HUES64 (cell line): ENCODE measurements around the gene RELN.

Source experiments
- H3K27ac ChIP-seq: 2 replicates; pipeline ENCODE4 v1.7.0; 2013; ENCODE audit warnings: low read depth, low read length, inconsistent platforms
- H3K27me3 ChIP-seq: 2 replicates; pipeline ENCODE4 v1.6.1; 2013; ENCODE audit warnings: mild to moderate bottlenecking, low read length; ENCODE audit not compliant: insufficient read depth
- H3K36me3 ChIP-seq: 2 replicates; pipeline ENCODE4 v1.6.1; 2013; ENCODE audit warnings: mild to moderate bottlenecking, low read length; ENCODE audit not compliant: insufficient read depth
- H3K4me1 ChIP-seq: 2 replicates; pipeline ENCODE4 v1.6.1; 2013; ENCODE audit warnings: mild to moderate bottlenecking, low read length, moderate library complexity; ENCODE audit not compliant: insufficient read depth
- H3K4me3 ChIP-seq: 2 replicates; pipeline ENCODE4 v1.5.1; 2013; ENCODE audit warnings: mild to moderate bottlenecking, low read length, moderate library complexity
- H3K9ac ChIP-seq: 2 replicates; pipeline ENCODE4 v1.6.1; 2013; ENCODE audit warnings: mild to moderate bottlenecking, low read depth, low read length
- H3K9me3 ChIP-seq: 2 replicates; pipeline ENCODE4 v1.6.1; 2013; ENCODE audit warnings: low read depth, low read length; ENCODE audit not compliant: insufficient read depth
- WGBS: fragments of 150-250, 120-280 bp; methylation state at CpG from one replicate; pipeline ENCODE4 v1.1.7; 2013; ENCODE audit warnings: missing lambda C conversion rate; 5-methylcytosine and 5-hydroxymethylcytosine counted together

The RELN gene

GRCh38 chr7:103592187-103592586 lies 397.3 kb downstream of the RELN start:
- H3K27me3 ChIP-seq: no peaks in the 10 kb centered on the region
- 93% methylated on average over 1 of the region's 1 CpG for WGBS
- no peak overlapping the region for H3K27ac ChIP-seq
- no peak overlapping the region for H3K4me3 ChIP-seq
- no peak overlapping the region for H3K9ac ChIP-seq
- no peaks in the 10 kb centered on the region for H3K4me1 ChIP-seq
- H3K36me3 ChIP-seq: no peaks in the 10 kb centered on the region
- no peaks in the 10 kb centered on the region for H3K9me3 ChIP-seq

DNA sequence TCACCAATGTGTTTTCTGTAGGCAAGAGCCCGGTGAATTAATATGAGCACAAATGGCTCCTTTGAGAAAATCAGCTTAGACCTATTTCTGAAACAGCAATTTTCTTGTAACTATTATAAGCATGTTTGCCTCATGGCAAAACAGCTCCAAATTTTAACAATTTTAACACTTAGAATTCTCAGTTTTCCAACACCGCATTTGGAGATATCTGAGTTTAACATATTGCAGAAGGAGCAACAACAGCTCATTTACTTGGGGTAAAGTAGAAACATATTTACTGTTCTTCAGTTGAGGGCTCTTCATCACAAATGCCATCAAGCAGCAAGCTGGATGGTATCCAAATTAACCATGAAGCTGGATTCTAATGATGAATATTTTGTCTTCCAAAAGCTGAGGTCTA lies 409.4 kb downstream of the RELN start:
- H3K27ac ChIP-seq: no peak overlapping the region
- H3K36me3 ChIP-seq: no peaks in the 10 kb centered on the region
- no peaks in the 10 kb centered on the region for H3K9me3 ChIP-seq
- H3K4me1 ChIP-seq: no peaks in the 10 kb centered on the region
- H3K27me3 ChIP-seq: no peaks in the 10 kb centered on the region; the same call in 1 of the 2 replicates
- H3K4me3 ChIP-seq: no peak overlapping the region
- 100% methylated on average over 2 of the region's 2 CpGs for WGBS
- no peak overlapping the region for H3K9ac ChIP-seq

- Histone ChIP-seq H3K4me1 (no peaks in the 10 kb centered on the region), H3K4me3 (no peak overlapping the region), H3K9ac (no peak overlapping the region), H3K36me3 (no peaks in the 10 kb centered on the region), H3K27ac (no peak overlapping the region), H3K9me3 (no peaks in the 10 kb centered on the region), H3K27me3 (no peaks in the 10 kb centered on the region; the same call in 1 of the 2 replicates)
- WGBS: 100% methylated on average over 2 of the region's 2 CpGs
These were observed 412.4 kb downstream of the RELN start for GRCh38 chr7:103577059-103577458.

- Histone ChIP-seq H3K9ac (no peak overlapping the region), H3K9me3 (no peaks in the 10 kb centered on the region), H3K27me3 (no peaks in the 10 kb centered on the region)
These were observed 412.8 kb downstream of the RELN start for GRCh38 chr7:103576641-103577040.

GRCh38 chr7:103574576-103574975 lies 414.9 kb downstream of the RELN start:
- H3K4me1 ChIP-seq: no peaks in the 10 kb centered on the region
- H3K27me3 ChIP-seq: no peaks in the 10 kb centered on the region
- WGBS: no CpG with 5 or more reads among the region's 1 CpG

More at GRCh38 chr7:103576641-103577040, 412.8 kb downstream of the RELN start:
- no peak overlapping the region for H3K4me3 ChIP-seq
- no peaks in the 10 kb centered on the region for H3K36me3 ChIP-seq
- no peaks in the 10 kb centered on the region for H3K4me1 ChIP-seq
- H3K27ac ChIP-seq: no peak overlapping the region
- 80% methylated on average over 4 of the region's 5 CpGs for WGBS

DNA sequence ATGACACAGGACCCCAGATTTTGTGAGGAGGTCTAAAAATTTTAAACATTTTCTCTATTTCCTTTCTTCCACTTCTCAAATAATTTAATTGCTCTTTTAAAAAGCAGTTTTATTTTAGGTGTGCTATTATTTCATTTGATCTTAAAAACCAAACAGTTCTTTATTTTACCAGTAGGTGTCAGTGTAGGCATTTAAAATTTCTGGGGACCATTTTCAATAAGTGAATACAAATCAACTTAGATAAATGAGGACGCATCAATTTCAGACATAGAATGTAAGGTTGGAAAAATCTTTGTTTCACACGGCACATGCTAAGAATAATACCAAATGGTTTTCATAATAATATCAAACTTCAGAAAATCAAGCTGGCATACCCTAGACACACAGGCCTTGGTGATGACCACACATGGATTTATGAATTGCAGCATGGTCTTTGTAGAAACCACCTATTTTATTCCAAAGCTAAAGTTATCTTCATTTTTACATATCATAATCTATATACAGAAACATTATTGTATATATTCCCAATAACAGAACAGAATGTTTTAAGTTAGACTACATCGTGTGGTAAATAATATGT lies 415.9 kb downstream of the RELN start:
- no peaks in the 10 kb centered on the region for H3K4me1 ChIP-seq
- no peaks in the 10 kb centered on the region for H3K36me3 ChIP-seq
- no peaks in the 10 kb centered on the region for H3K27me3 ChIP-seq
- H3K4me3 ChIP-seq: no peak overlapping the region
- 54% methylated on average over 2 of the region's 3 CpGs for WGBS
- no peak overlapping the region for H3K27ac ChIP-seq
- H3K9ac ChIP-seq: no peak overlapping the region
- no peaks in the 10 kb centered on the region for H3K9me3 ChIP-seq

More at GRCh38 chr7:103574576-103574975, 414.9 kb downstream of the RELN start:
- H3K4me3 ChIP-seq: no peak overlapping the region
- H3K9ac ChIP-seq: no peak overlapping the region
- no peaks in the 10 kb centered on the region for H3K36me3 ChIP-seq
- no peaks in the 10 kb centered on the region for H3K9me3 ChIP-seq
- H3K27ac ChIP-seq: no peak overlapping the region

- Histone ChIP-seq H3K9ac (no peak overlapping the region), H3K4me3 (no peak overlapping the region), H3K27me3 (no peaks in the 10 kb centered on the region), H3K27ac (no peak overlapping the region), H3K36me3 (no peaks in the 10 kb centered on the region), H3K9me3 (no peaks in the 10 kb centered on the region), H3K4me1 (no peaks in the 10 kb centered on the region)
- WGBS: 56% methylated on average over 3 of the region's 4 CpGs
These were observed 417.9 kb downstream of the RELN start for GRCh38 chr7:103571586-103571985.

GRCh38 chr7:103569621-103570305 lies 419.7 kb downstream of the RELN start:
- H3K4me1 ChIP-seq: no peaks in the 10 kb centered on the region
- H3K36me3 ChIP-seq: no peaks in the 10 kb centered on the region
- H3K27ac ChIP-seq: no peak overlapping the region
- no peak overlapping the region for H3K9ac ChIP-seq
- no peaks in the 10 kb centered on the region for H3K27me3 ChIP-seq
- WGBS: 89% methylated on average over 3 of the region's 4 CpGs
- no peak overlapping the region for H3K4me3 ChIP-seq
- no peaks in the 10 kb centered on the region for H3K9me3 ChIP-seq

DNA sequence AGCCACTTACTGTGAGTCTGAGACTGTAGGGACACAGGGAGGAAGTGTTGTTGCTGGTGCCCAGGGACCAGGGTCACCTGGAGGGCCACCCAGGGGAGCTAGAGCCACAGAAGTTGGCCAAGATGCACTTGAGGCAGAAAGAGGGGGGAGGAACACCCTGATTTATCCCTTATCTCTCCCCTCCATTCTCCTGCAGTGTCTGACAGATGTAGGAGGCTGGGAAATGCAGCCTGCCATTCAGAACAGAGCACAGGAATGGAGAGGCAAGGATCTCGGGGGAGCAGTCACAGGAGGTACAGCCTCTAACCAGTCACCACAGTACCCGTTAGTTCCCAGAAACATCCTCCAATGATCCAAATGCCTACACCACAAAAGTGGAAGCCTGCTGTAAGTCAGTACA lies 425.0 kb downstream of the RELN start:
- Histone ChIP-seq H3K4me3 (no peak overlapping the region), H3K4me1 (no peaks in the 10 kb centered on the region), H3K9ac (no peak overlapping the region), H3K36me3 (no peaks in the 10 kb centered on the region), H3K9me3 (no peaks in the 10 kb centered on the region), H3K27ac (no peak overlapping the region), H3K27me3 (no peaks in the 10 kb centered on the region)
- 87% methylated on average over 2 of the region's 2 CpGs for WGBS

GRCh38 chr7:103560136-103560535 lies 429.3 kb downstream of the RELN start:
- H3K4me3 ChIP-seq: no peak overlapping the region
- no peak overlapping the region for H3K27ac ChIP-seq
- 100% methylated on average over 1 of the region's 1 CpG for WGBS
- H3K9me3 ChIP-seq: no peaks in the 10 kb centered on the region
- H3K4me1 ChIP-seq: no peaks in the 10 kb centered on the region
- no peak overlapping the region for H3K9ac ChIP-seq
- no peaks in the 10 kb centered on the region for H3K27me3 ChIP-seq
- H3K36me3 ChIP-seq: no peaks in the 10 kb centered on the region

GRCh38 chr7:103551016-103551415 lies 438.4 kb downstream of the RELN start:
- no peaks in the 10 kb centered on the region for H3K36me3 ChIP-seq
- H3K27me3 ChIP-seq: no peaks in the 10 kb centered on the region; the same call in 1 of the 2 replicates
- WGBS: 93% methylated on average over 12 of the region's 12 CpGs
- H3K4me1 ChIP-seq: no peaks in the 10 kb centered on the region
- H3K4me3 ChIP-seq: no peak overlapping the region
- H3K9me3 ChIP-seq: no peaks in the 10 kb centered on the region
- no peak overlapping the region for H3K27ac ChIP-seq
- no peak overlapping the region for H3K9ac ChIP-seq
